Heart left ventricle (tissue), 16 donors: Measurements from ENCODE around the gene ANKRD39. TPM values are rescaled to one million over a fixed set of nuclear protein-coding genes. Genes with fewer than 3 reads are reported as not detected.
"Not testable (repeated sequence)": the region's sequence is repeated elsewhere in the genome, so short reads cannot be mapped to it uniquely, and the experiment has no call there.

Source experiments
- ATAC-seq, 4 donors: fragments of 200-7000 bp; cut with Tn5 transposase; one replicate each; pipeline ENCODE4 v1.9.1; 2020 to 2022; ENCODE audit warnings: moderate library complexity in 4 of 4, mild to moderate bottlenecking in 3 of 4, moderate number of reproducible peaks in 1 of 4
- DNase-seq, 5 donors: peaks; one replicate each; pipeline ENCODE4 v3.0.0-alpha.2; 2020
- H3K27ac ChIP-seq, 12 donors: fragments of 200-600 bp; sonication (generic) in 4 of 12; one replicate each; pipeline versions ENCODE4 v1.5.0 to v1.8.0; 2016 to 2022; ENCODE audit warnings: mild to moderate bottlenecking in 2 of 12
- H3K27me3 ChIP-seq, 9 donors: fragments of 200-600 bp; sonication (generic) in 2 of 9; one replicate each; pipeline versions ENCODE4 v1.5.1 to v1.8.0; 2016 to 2022; ENCODE audit warnings: mild to moderate bottlenecking in 3 of 9
- H3K36me3 ChIP-seq, 9 donors: fragments of 200-600 bp; sonication (generic) in 2 of 9; one replicate each; pipeline versions ENCODE4 v1.5.0 to v1.8.0; 2018 to 2022; ENCODE audit warnings: mild to moderate bottlenecking in 2 of 9
- H3K4me1 ChIP-seq, 12 donors: fragments of 200-600 bp; sonication (generic) in 4 of 12; one replicate each; pipeline versions ENCODE4 v1.5.0 to v1.8.0; 2016 to 2022; ENCODE audit warnings: mild to moderate bottlenecking in 3 of 12
- H3K4me3 ChIP-seq, 12 donors: fragments of 200-600 bp; sonication (generic) in 4 of 12; one replicate each; pipeline versions ENCODE4 v1.5.0 to v1.8.0; 2017 to 2022; ENCODE audit warnings: mild to moderate bottlenecking in 9 of 12, moderate library complexity in 4 of 12
- H3K9me3 ChIP-seq, 12 donors: fragments of 200-600 bp; sonication (generic) in 4 of 12; one replicate each; pipeline versions ENCODE4 v1.5.0 to v1.8.0; 2016 to 2022; ENCODE audit warnings: mild to moderate bottlenecking in 1 of 12
- POLR2A ChIP-seq, 2 donors: fragments of 450-650 bp; IDR thresholded peaks; one replicate each; pipeline ENCODE4 v1.6.1; 2017; ENCODE audit warnings: antibody characterized with exemption in 2 of 2, mild to moderate bottlenecking in 2 of 2, moderate library complexity in 2 of 2
- WGBS, 4 donors: extraction: QIAGEN DNeasy Blood & Tissue Kit in 2 of 4; methylation state at CpG; one replicate each; pipeline versions ENCODE4 v1.1.5 to v1.1.7; 2013 to 2018; 5-methylcytosine and 5-hydroxymethylcytosine counted together
- intact Hi-C, 10 donors: fragments of 100-400 bp; cut with DNase I; formaldehyde crosslinking; loops; one replicate each; pipeline versions ENCODE4 v1.11.1 to v1.14.2; 2022
- polyA plus RNA-seq, 2 donors: library from polyadenylated mRNA; stranded (reverse); fragments of 200-250 nt; gene quantifications; one replicate each; pipeline ENCODE4 v1.2.3, GENCODE V29; 2013
- total RNA-seq, 9 donors: library from RNA; depleted of rRNA in 2 of 9; stranded (reverse); fragments of >200 nt in 2 of 9; fragmentation: NEBNext Ultra II Directional in 3 of 9; extraction: Animal tissue kit (Norgen Biotek cat#: 25700) in 3 of 9; gene quantifications; one replicate each; pipeline versions ENCODE4 v1.1.0 to v1.2.4, GENCODE V29; 2016 to 2023
- TF ChIP-seq, protein P1 (sequence below), 12 donors: fragments of 200-600 bp; sonication (generic) in 4 of 12; IDR thresholded peaks; one replicate each; pipeline versions ENCODE4 v1.5.0 to v1.8.0; 2018 to 2022; ENCODE audit warnings: antibody characterized with exemption in 12 of 12, mild to moderate bottlenecking in 5 of 12
- donor health status: ischemic (EF 13 %, LVEDD 7.1; RV severe dilation, severe dysfunction).
- donor health status: healthy with polysubstance abuse.
- donor health status: DM: no; HTN: yes; CAD: no.
- donor health status: DM: no; HTN: no; CAD: no.
- donor health status: ischemic (EF 25% LVEDD 6.9; RV normal size, moderate dysfunction).
- donor health status: ischemic (EF 25% LVEDD 5.7; RV mildly dilated, moderate dysfunction).
- donor health status: healthy.
- donor health status: DM: yes; HTN: yes; CAD: no.
- donor health status: ischemic (EF 35%, LVEDD 5.7; RV mildly dilated, moderate dysfunction).
- donor health status: nonischemic (EF 11% LVEDD 7.7; RV severe dilation, severe dysfunction).
- donor health status: DM: yes; HTN: yes; CAD: no.
- donor health status: PGD.
- donor health status: ischemic (EF 29% LVEDD 5.4; RV normal size, mild dysfunction).
- donor health status: nonischemic (EF 23%, LVEDD 6.1; RV moderate dilation, normal function).

The ANKRD39 gene
- total and polyA plus RNA-seq, 11 donors = 13.3 to 33.4 (median 17.5) TPM

GRCh38 chr2:96809216-96809882, 48.5 kb downstream of the ANKRD39 start:
- WGBS, 4 donors = 67 to 84% (median 80%) methylated on average over 11 to 13 of the region's 13 CpGs
- H3K27me3 ChIP-seq = no peaks in the 10 kb centered on the region
- H3K27ac ChIP-seq = peak overlapping the region in 7 of 12 donors; percentile 21 to 78 (median 45)
- no peak overlapping the region for H3K4me3 ChIP-seq
- intact Hi-C loops = no loop called here
- ATAC-seq (no peak), DNase-seq (no peak)
- TF ChIP-seq, protein P1, sequence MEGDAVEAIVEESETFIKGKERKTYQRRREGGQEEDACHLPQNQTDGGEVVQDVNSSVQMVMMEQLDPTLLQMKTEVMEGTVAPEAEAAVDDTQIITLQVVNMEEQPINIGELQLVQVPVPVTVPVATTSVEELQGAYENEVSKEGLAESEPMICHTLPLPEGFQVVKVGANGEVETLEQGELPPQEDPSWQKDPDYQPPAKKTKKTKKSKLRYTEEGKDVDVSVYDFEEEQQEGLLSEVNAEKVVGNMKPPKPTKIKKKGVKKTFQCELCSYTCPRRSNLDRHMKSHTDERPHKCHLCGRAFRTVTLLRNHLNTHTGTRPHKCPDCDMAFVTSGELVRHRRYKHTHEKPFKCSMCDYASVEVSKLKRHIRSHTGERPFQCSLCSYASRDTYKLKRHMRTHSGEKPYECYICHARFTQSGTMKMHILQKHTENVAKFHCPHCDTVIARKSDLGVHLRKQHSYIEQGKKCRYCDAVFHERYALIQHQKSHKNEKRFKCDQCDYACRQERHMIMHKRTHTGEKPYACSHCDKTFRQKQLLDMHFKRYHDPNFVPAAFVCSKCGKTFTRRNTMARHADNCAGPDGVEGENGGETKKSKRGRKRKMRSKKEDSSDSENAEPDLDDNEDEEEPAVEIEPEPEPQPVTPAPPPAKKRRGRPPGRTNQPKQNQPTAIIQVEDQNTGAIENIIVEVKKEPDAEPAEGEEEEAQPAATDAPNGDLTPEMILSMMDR (IDR thresholded peaks at IDR 0.05) = no peak
- TF ChIP-seq POLR2A (IDR thresholded peaks at IDR 0.05) = no peak
- no peaks in the 10 kb centered on the region for H3K9me3 ChIP-seq
- H3K36me3 ChIP-seq = peaks cover 0 to 33% (median 16%) of the 10 kb centered on the region in 9 donors
- H3K4me1 ChIP-seq = peaks cover 0 to 51% (median 32%) of the 10 kb centered on the region in 12 donors

- ATAC-seq (peak; percentile 70 to 79 (median 74)), DNase-seq (peak in 3 of 5 donors; percentile 55 to 79 (median 75))
- no peak for TF ChIP-seq POLR2A (IDR thresholded peaks at IDR 0.05)
- TF ChIP-seq, protein P1 (IDR thresholded peaks at IDR 0.05) = no peak
- Histone ChIP-seq H3K4me3 (no peak overlapping the region), H3K27me3 (no peaks in the 10 kb centered on the region), H3K9me3 (no peaks in the 10 kb centered on the region), H3K36me3 (peaks cover 0 to 35% (median 16%) of the 10 kb centered on the region in 9 donors), H3K27ac (peak overlapping the region in 5 of 12 donors; percentile 45 to 78 (median 63)), H3K4me1 (peaks cover 0 to 47% (median 32%) of the 10 kb centered on the region in 12 donors)
- intact Hi-C loops = no loop called here
- 63 to 69% (median 64%) methylated on average over 10 of the region's 10 CpGs for WGBS, 4 donors
Observed at GRCh38 chr2:96808176-96808837, 49.5 kb downstream of the ANKRD39 start.

DNA sequence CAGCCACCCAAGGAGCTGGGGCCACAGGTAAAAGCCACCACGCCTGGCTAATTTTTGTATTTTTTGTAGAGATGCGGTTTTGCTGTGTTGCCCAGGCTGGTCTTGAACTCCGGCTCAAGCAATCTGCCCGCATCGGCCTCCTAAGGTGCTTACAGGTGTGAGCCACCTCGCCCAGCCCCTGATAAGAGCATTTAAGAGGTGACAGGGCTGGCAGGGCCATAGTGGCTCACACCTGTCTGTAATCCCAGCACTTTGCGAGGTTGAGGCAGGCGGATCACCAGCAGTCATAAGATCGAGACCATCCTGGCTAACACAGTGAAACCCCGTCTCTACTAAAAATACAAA, 50.7 kb downstream of the ANKRD39 start:
- Histone ChIP-seq H3K27ac (peak overlapping the region in 1 of 12 donors; percentile 67), H3K36me3 (peaks cover 0 to 41% (median 23%) of the 10 kb centered on the region in 9 donors), H3K9me3 (no peaks in the 10 kb centered on the region), H3K27me3 (no peaks in the 10 kb centered on the region), H3K4me3 (no peak overlapping the region), H3K4me1 (peaks cover 0 to 38% (median 27%) of the 10 kb centered on the region in 12 donors)
- ATAC-seq (no peak), DNase-seq (no peak)
- TF ChIP-seq, protein P1 (IDR thresholded peaks at IDR 0.05) = no peak
- TF ChIP-seq POLR2A (IDR thresholded peaks at IDR 0.05) = no peak
- 94 to 97% (median 96%) methylated on average over 10 of the region's 10 CpGs for WGBS, 4 donors
- intact Hi-C loops = no loop called here

GRCh38 chr2:96806468-96807126, 51.2 kb downstream of the ANKRD39 start:
- H3K4me3 ChIP-seq = peak overlapping the region in 1 of 12 donors; percentile 3
- no peak for DNase-seq
- ATAC-seq = no peak
- H3K27me3 ChIP-seq = no peaks in the 10 kb centered on the region
- peaks cover 0 to 34% (median 22%) of the 10 kb centered on the region in 12 donors for H3K4me1 ChIP-seq
- 88 to 91% (median 89%) methylated on average over 23 of the region's 23 CpGs for WGBS, 4 donors
- H3K9me3 ChIP-seq = no peaks in the 10 kb centered on the region
- H3K36me3 ChIP-seq = peaks cover 0 to 46% (median 25%) of the 10 kb centered on the region in 9 donors
- TF ChIP-seq POLR2A (IDR thresholded peaks at IDR 0.05) = no peak
- TF ChIP-seq, protein P1 (IDR thresholded peaks at IDR 0.05) = no peak
- intact Hi-C loops = no loop called here
- peak overlapping the region in 1 of 12 donors; percentile 67 for H3K27ac ChIP-seq

DNA sequence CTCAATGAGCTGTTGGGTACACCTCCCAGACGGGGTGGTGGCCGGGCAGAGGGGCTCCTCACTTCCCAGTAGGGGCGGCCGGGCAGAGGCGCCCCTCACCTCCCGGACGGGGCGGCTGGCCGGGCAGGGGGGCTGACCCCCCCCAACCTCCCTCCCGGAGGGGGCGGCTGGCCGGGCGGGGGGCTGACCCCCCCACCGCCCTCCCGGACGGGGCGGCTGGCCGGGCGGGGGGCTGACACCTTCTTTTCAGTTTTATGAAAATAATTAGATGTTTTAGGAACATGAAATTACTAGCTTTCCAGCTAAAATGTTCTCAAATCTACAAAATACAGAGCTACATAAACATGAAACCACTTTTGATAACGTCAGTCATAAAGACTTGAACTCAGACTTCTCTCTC, 51.9 kb downstream of the ANKRD39 start:
- H3K4me3 ChIP-seq, ATAC-seq, DNase-seq, H3K9me3 ChIP-seq, H3K27me3 ChIP-seq, intact Hi-C loops: not testable (repeated sequence)
- peaks cover 0 to 46% (median 25%) of the 10 kb centered on the region in 9 donors for H3K36me3 ChIP-seq
- peaks cover 0 to 28% (median 16%) of the 10 kb centered on the region in 12 donors for H3K4me1 ChIP-seq
- peak overlapping the region in 1 of 12 donors; percentile 67 for H3K27ac ChIP-seq
- 95 to 97% (median 96%) methylated on average over 8 to 18 of the region's 20 CpGs for WGBS, 4 donors
